GM18507 (cell line): ENCODE measurements around the gene CCR8.
"Not testable (repeated sequence)": the region's sequence is repeated elsewhere in the genome, so short reads cannot be mapped to it uniquely, and the experiment has no call there.

Source experiments
- DNase-seq: peaks from one replicate; pipeline ENCODE4 v3.0.0; 2011; ENCODE audit warnings: low read depth; ENCODE audit not compliant: insufficient read length; ENCODE audit errors: extremely low spot score
- FAIRE-seq: peaks from 2 replicates; lab custom pipeline; 2011; peaks lifted over from hg19 to GRCh38; lab: Jason Lieb, UNC

CCR8 gene

GRCh38 chr3:39344746-39345344, 15.3 kb downstream of the CCR8 start:
- DNase-seq (no peak), FAIRE-seq (no peak)

- no peak for DNase-seq
- peak; percentile 82 for FAIRE-seq
These were observed 17.5 kb downstream of the CCR8 start for GRCh38 chr3:39346785-39347585.

GRCh38 chr3:39347586-39347876, 18.0 kb downstream of the CCR8 start:
- FAIRE-seq: no peak
- DNase-seq: no peak

GRCh38 chr3:39349080-39349479, 19.6 kb downstream of the CCR8 start:
- peak; percentile 21 for FAIRE-seq
- no peak for DNase-seq

- no peak for DNase-seq
- no peak for FAIRE-seq
These were observed 21.2 kb downstream of the CCR8 start for GRCh38 chr3:39350714-39351113.

- FAIRE-seq, DNase-seq: not testable (repeated sequence)
These were observed 21.6 kb downstream of the CCR8 start for GRCh38 chr3:39351134-39351533.

GRCh38 chr3:39353168-39353927, 23.8 kb downstream of the CCR8 start:
- not testable (repeated sequence) for FAIRE-seq, DNase-seq

GRCh38 chr3:39358333-39358732, 28.8 kb downstream of the CCR8 start:
- DNase-seq: no peak
- FAIRE-seq: no peak

- peak; percentile 59 for FAIRE-seq
These were observed 31.9 kb downstream of the CCR8 start for GRCh38 chr3:39361252-39361927.

GRCh38 chr3:39362192-39362591, 32.7 kb downstream of the CCR8 start:
- FAIRE-seq: no peak

More at GRCh38 chr3:39361252-39361927, 31.9 kb downstream of the CCR8 start:
- DNase-seq: no peak

GRCh38 chr3:39362812-39363211, 33.3 kb downstream of the CCR8 start:
- DNase-seq: no peak
- no peak for FAIRE-seq

More at GRCh38 chr3:39362192-39362591, 32.7 kb downstream of the CCR8 start:
- DNase-seq: no peak

GRCh38 chr3:39370450-39370849, 40.9 kb downstream of the CCR8 start:
- FAIRE-seq, DNase-seq: not testable (repeated sequence)

GRCh38 chr3:39372833-39373232, 43.3 kb downstream of the CCR8 start:
- DNase-seq: no peak
- no peak for FAIRE-seq

GRCh38 chr3:39376959-39377634, 47.6 kb downstream of the CCR8 start:
- FAIRE-seq (no peak), DNase-seq (no peak)

- FAIRE-seq: peak; percentile 78
These were observed 48.6 kb downstream of the CCR8 start for GRCh38 chr3:39378088-39378487.

GRCh38 chr3:39378957-39379777, 49.7 kb downstream of the CCR8 start:
- FAIRE-seq (no peak), DNase-seq (no peak)

More at GRCh38 chr3:39378088-39378487, 48.6 kb downstream of the CCR8 start:
- DNase-seq: no peak

GRCh38 chr3:39379778-39380155, 50.3 kb downstream of the CCR8 start:
- no peak for FAIRE-seq

GRCh38 chr3:39381432-39381831, 51.9 kb downstream of the CCR8 start:
- FAIRE-seq (no peak), DNase-seq (no peak)

More at GRCh38 chr3:39379778-39380155, 50.3 kb downstream of the CCR8 start:
- DNase-seq: no peak
